ENCODE data around the gene ZDHHC14. TPM values are rescaled to one million over a fixed set of nuclear protein-coding genes. Genes with fewer than 3 reads are reported as not detected.

ZDHHC14 gene
- total RNA-seq, 1 experiment from 2014 or later, result 17.3 TPM

- DNase-seq, result no peak
- H3K36me3 Mint-ChIP-seq (ENCODE audit: insufficient read depth, unreplicated experiment), result peaks cover 4% of the 10 kb centered on the region
- CTCF ChIA-PET, result no interaction called here
- no TSS peak for BruUV-seq (replicated peaks)
- H3K27ac Mint-ChIP-seq (ENCODE audit: unreplicated experiment), result no peak overlapping the region
- no peaks in the 10 kb centered on the region for H3K9me3 Mint-ChIP-seq (ENCODE audit: low read depth, unreplicated experiment)
- no peak overlapping the region for H3K4me3 Mint-ChIP-seq (ENCODE audit: low read depth, unreplicated experiment)
- H3K27me3 Mint-ChIP-seq (ENCODE audit: unreplicated experiment), result no peaks in the 10 kb centered on the region
- no peak for TF ChIP-seq CTCF (IDR thresholded peaks at IDR 0.05; ENCODE audit: unreplicated experiment)
- intact Hi-C loops (cut with micrococcal nuclease; ENCODE audit: unreplicated experiment), result no loop called here
- peaks cover 12% of the 10 kb centered on the region for H3K4me1 Mint-ChIP-seq (ENCODE audit: low read depth, unreplicated experiment)
These were observed 226.5 kb downstream of the ZDHHC14 start for GRCh38 chr6:157607317-157608109.

GRCh38 chr6:157608221-157609075 is 227.5 kb downstream of the ZDHHC14 start:
- Mint-ChIP-seq H3K4me3 (ENCODE audit: low read depth, unreplicated experiment) (no peak overlapping the region), H3K27ac (ENCODE audit: unreplicated experiment) (no peak overlapping the region), H3K4me1 (ENCODE audit: low read depth, unreplicated experiment) (peaks cover 16% of the 10 kb centered on the region), H3K9me3 (ENCODE audit: low read depth, unreplicated experiment) (no peaks in the 10 kb centered on the region), H3K27me3 (ENCODE audit: unreplicated experiment) (no peaks in the 10 kb centered on the region), H3K36me3 (ENCODE audit: insufficient read depth, unreplicated experiment) (peaks cover 12% of the 10 kb centered on the region)
- no peak for DNase-seq
- no peak for TF ChIP-seq CTCF (IDR thresholded peaks at IDR 0.05; ENCODE audit: unreplicated experiment)
- CTCF ChIA-PET, result no interaction called here
- no TSS peak for BruUV-seq (replicated peaks)
- intact Hi-C loops (cut with micrococcal nuclease; ENCODE audit: unreplicated experiment), result no loop called here

- H3K36me3 Mint-ChIP-seq (ENCODE audit: insufficient read depth, unreplicated experiment), result peaks cover 19% of the 10 kb centered on the region
- no peak for DNase-seq
- no peak overlapping the region for H3K4me3 Mint-ChIP-seq (ENCODE audit: low read depth, unreplicated experiment)
- H3K9me3 Mint-ChIP-seq (ENCODE audit: low read depth, unreplicated experiment), result no peaks in the 10 kb centered on the region
- CTCF ChIA-PET, result no interaction called here
- H3K4me1 Mint-ChIP-seq (ENCODE audit: low read depth, unreplicated experiment), result peaks cover 23% of the 10 kb centered on the region
- H3K27me3 Mint-ChIP-seq (ENCODE audit: unreplicated experiment), result no peaks in the 10 kb centered on the region
- no peak for TF ChIP-seq CTCF (IDR thresholded peaks at IDR 0.05; ENCODE audit: unreplicated experiment)
- BruUV-seq (replicated peaks), result no TSS peak
- no peak overlapping the region for H3K27ac Mint-ChIP-seq (ENCODE audit: unreplicated experiment)
- intact Hi-C loops (cut with micrococcal nuclease; ENCODE audit: unreplicated experiment), result no loop called here
These were observed 228.1 kb downstream of the ZDHHC14 start for GRCh38 chr6:157609117-157609516.

GRCh38 chr6:157609556-157609955 is 228.6 kb downstream of the ZDHHC14 start:
- DNase-seq, result no peak
- H3K27me3 Mint-ChIP-seq (ENCODE audit: unreplicated experiment), result no peaks in the 10 kb centered on the region

More at GRCh38 chr6:157609556-157609955, 228.6 kb downstream of the ZDHHC14 start:
- H3K4me1 Mint-ChIP-seq (ENCODE audit: low read depth, unreplicated experiment), result peaks cover 27% of the 10 kb centered on the region
- peaks cover 19% of the 10 kb centered on the region for H3K36me3 Mint-ChIP-seq (ENCODE audit: insufficient read depth, unreplicated experiment)
- no peak for TF ChIP-seq CTCF (IDR thresholded peaks at IDR 0.05; ENCODE audit: unreplicated experiment)
- no peak overlapping the region for H3K27ac Mint-ChIP-seq (ENCODE audit: unreplicated experiment)
- BruUV-seq (replicated peaks), result no TSS peak
- no peaks in the 10 kb centered on the region for H3K9me3 Mint-ChIP-seq (ENCODE audit: low read depth, unreplicated experiment)
- intact Hi-C loops (cut with micrococcal nuclease; ENCODE audit: unreplicated experiment), result no loop called here
- CTCF ChIA-PET, result no interaction called here
- H3K4me3 Mint-ChIP-seq (ENCODE audit: low read depth, unreplicated experiment), result no peak overlapping the region

Measured in Calu3 (cell line).